Prostate gland (tissue), 2 donors: ENCODE data around the gene SCFD2. TPM values are rescaled to one million over a fixed set of nuclear protein-coding genes. Genes with fewer than 3 reads are reported as not detected.

ENCODE experiments used
- DNase-seq: peaks from one replicate; pipeline ENCODE4 v3.0.0-alpha.2; 2019; ENCODE audit warnings: low spot score
- H3K27ac ChIP-seq, 2 donors: fragments of 200-600 bp; sonication (generic); 2 replicates each; pipeline ENCODE4 v1.5.1; 2017 to 2019
- H3K27me3 ChIP-seq: fragments of 200-600 bp; sonication (generic); replicated peaks from 2 replicates; pipeline ENCODE4 v1.5.1; 2019; ENCODE audit not compliant: insufficient read depth
- H3K36me3 ChIP-seq, 2 donors: fragments of 200-600 bp; sonication (generic); 1 replicate in 1 of 2; 2 replicates in 1 of 2; pipeline versions ENCODE4 v1.5.1 to v1.8.1; 2017 to 2019
- H3K4me1 ChIP-seq: fragments of 200-600 bp; sonication (generic); replicated peaks from 2 replicates; pipeline ENCODE4 v1.5.1; 2019
- H3K4me3 ChIP-seq, 2 donors: fragments of 200-600 bp; sonication (generic); 2 replicates each; pipeline ENCODE4 v1.5.1; 2017 to 2019
- H3K9me3 ChIP-seq: fragments of 200-600 bp; sonication (generic); 2 replicates; pipeline ENCODE4 v1.5.1; 2017
- POLR2A ChIP-seq: fragments of 450-650 bp; IDR thresholded peaks from one replicate; pipeline ENCODE4 v1.6.1; 2016; ENCODE audit warnings: antibody characterized with exemption, mild to moderate bottlenecking
- POLR2AphosphoS5 ChIP-seq: sonication (generic); formaldehyde crosslinking; IDR thresholded peaks from one replicate; pipeline ENCODE4 v1.6.1; 2017; ENCODE audit warnings: antibody characterized with exemption
- WGBS: methylation state at CpG from one replicate; pipeline ENCODE4 v1.1.5; 2018; 5-methylcytosine and 5-hydroxymethylcytosine counted together
- intact Hi-C: fragments of 100-400 bp; cut with DNase I; formaldehyde crosslinking; loops from one replicate; pipeline ENCODE4 v1.14.2; 2022
- total RNA-seq, 2 donors: library from RNA; depleted of rRNA; stranded (reverse); fragments of >200 nt; gene quantifications; one replicate each; pipeline ENCODE4 v1.1.0, GENCODE V29; 2016
- TF ChIP-seq, protein P1 (sequence below), 4 experiments: fragments of 200-600 bp in 2 of 4; fragments of 450-650 bp in 2 of 4; sonication (generic) in 2 of 4; IDR thresholded peaks; 1 replicate in 3 of 4; 2 replicates in 1 of 4; pipeline ENCODE4 v1.5.1; 2016 to 2019; ENCODE audit warnings: antibody characterized with exemption in 4 of 4, mild to moderate bottlenecking in 2 of 4, moderate library complexity in 2 of 4

The SCFD2 gene
- total RNA-seq, 2 donors from 2014 or later: 10.7 to 21.1 TPM

DNA sequence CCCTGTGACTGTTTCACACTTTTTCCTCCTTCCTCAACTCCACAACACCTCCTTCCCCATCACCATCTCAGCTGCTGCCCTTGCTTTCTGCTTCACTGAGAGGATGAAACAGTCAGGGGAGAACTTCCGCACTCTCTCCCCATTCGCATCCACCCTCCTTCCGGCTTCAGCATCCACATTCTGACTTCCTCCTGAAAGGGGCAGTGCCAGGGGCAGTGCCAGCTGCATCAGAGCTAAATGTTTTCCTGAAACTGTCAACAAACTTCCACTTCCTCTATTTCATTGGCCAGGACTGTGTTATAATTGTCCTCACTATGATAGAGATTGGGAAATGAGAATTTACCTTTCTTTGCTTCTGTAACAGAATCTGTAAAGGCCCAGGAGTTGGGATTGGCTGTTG, 521.9 kb downstream of the SCFD2 start:
- Histone ChIP-seq H3K27ac (no peak overlapping the region), H3K36me3 (no peaks in the 10 kb centered on the region), H3K4me1 (no peaks in the 10 kb centered on the region), H3K27me3 (no peaks in the 10 kb centered on the region), H3K9me3 (no peaks in the 10 kb centered on the region), H3K4me3 (no peak overlapping the region)
- TF ChIP-seq POLR2A: no peak
- TF ChIP-seq POLR2AphosphoS5: no peak
- TF ChIP-seq, protein P1, sequence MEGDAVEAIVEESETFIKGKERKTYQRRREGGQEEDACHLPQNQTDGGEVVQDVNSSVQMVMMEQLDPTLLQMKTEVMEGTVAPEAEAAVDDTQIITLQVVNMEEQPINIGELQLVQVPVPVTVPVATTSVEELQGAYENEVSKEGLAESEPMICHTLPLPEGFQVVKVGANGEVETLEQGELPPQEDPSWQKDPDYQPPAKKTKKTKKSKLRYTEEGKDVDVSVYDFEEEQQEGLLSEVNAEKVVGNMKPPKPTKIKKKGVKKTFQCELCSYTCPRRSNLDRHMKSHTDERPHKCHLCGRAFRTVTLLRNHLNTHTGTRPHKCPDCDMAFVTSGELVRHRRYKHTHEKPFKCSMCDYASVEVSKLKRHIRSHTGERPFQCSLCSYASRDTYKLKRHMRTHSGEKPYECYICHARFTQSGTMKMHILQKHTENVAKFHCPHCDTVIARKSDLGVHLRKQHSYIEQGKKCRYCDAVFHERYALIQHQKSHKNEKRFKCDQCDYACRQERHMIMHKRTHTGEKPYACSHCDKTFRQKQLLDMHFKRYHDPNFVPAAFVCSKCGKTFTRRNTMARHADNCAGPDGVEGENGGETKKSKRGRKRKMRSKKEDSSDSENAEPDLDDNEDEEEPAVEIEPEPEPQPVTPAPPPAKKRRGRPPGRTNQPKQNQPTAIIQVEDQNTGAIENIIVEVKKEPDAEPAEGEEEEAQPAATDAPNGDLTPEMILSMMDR (IDR thresholded peaks at IDR 0.05): no peak
- no peak for DNase-seq
- intact Hi-C loops: no loop called here
- 87% methylated on average over 3 of the region's 3 CpGs for WGBS

DNA sequence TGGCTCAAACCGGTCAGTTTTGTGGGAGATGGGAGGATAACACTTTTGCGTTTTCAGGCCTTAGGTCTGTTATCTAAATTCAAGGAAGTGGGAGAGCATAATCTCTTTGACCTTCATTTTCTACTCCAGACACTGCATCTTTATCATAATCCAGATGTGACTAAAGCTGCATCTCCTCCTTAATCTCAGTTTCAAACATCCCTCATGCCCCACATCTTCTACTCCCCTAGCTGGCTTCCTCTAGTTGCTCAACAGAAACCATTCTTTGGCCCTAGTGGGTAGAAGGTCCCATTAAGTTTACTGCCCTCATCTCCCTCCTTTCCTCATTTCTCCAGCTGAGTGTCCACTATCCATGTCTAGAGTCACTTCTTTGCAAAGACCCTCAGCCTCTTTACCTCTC, 522.5 kb downstream of the SCFD2 start:
- H3K27ac ChIP-seq: no peak overlapping the region
- 91% methylated on average over 2 of the region's 2 CpGs for WGBS
- no peak for DNase-seq
- no peak for TF ChIP-seq POLR2A
- no peak for TF ChIP-seq POLR2AphosphoS5
- TF ChIP-seq, protein P1 (IDR thresholded peaks at IDR 0.05): no peak
- intact Hi-C loops: no loop called here
- no peak overlapping the region for H3K4me3 ChIP-seq
- H3K4me1 ChIP-seq: no peaks in the 10 kb centered on the region
- no peaks in the 10 kb centered on the region for H3K9me3 ChIP-seq
- H3K36me3 ChIP-seq: no peaks in the 10 kb centered on the region
- no peaks in the 10 kb centered on the region for H3K27me3 ChIP-seq

DNA sequence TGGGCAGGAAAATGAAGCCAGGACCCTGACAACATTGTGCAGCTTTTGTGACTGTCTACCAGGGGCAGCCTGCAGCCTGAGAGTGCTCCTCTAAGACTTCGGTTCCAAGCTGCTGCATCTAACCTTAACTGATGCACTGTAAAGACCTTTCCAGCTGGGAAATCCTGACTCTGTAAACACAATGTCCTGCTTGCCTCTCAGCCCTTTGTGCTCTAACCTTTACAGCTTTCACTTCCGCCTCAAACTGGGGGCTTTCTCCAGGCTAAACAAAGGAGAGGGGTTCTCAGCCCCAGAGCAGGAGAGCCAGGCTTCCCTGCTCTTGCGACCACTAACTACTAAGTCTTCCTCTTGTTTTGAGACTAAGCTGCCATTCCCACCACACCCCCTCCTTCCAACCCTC, 523.1 kb downstream of the SCFD2 start:
- no peak overlapping the region for H3K4me3 ChIP-seq
- H3K9me3 ChIP-seq: no peaks in the 10 kb centered on the region
- no peak for DNase-seq
- 86% methylated on average over 3 of the region's 3 CpGs for WGBS
- intact Hi-C loops: no loop called here
- H3K4me1 ChIP-seq: no peaks in the 10 kb centered on the region
- H3K27ac ChIP-seq: no peak overlapping the region
- no peaks in the 10 kb centered on the region for H3K36me3 ChIP-seq
- TF ChIP-seq, protein P1 (IDR thresholded peaks at IDR 0.05): no peak
- TF ChIP-seq POLR2AphosphoS5: no peak
- no peak for TF ChIP-seq POLR2A
- no peaks in the 10 kb centered on the region for H3K27me3 ChIP-seq

DNA sequence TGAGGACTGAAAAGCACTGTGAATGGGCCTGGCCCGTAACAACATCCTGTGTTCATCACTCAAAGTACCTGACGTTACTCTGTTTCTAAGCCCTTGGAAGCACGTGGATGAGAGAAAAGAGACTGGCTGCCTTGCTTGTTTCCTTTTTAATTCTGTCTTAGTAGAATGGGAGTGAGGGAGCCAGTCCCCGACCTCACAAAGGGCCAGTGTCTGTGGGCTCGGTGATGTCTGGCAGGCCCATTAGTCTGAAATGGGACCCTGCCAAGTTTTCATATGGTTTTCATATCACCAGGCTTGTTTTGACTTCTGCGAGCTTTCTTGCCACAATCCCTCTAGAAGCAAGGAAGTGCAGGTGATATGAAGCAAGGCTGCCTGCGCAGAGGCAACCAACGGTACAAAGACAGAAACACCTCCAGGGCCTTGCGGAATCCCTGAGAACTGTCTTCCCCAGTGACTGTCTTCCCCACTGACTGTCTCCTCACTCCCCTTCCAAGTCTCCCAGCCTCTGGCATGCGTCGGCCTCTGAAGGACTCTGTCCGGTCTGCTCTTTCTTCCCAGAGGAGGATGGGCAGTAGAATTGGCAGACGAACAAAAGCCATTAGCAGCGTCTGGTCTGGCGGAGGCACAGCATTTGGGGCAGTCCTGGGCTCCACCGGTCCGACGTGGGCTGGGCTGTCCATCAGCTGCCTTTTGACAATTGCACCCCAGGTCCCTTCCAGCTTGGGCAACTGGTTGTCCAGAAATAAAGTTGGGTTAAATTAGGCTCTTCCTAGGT, 524.0 kb downstream of the SCFD2 start:
- 46% methylated on average over 18 of the region's 18 CpGs for WGBS
- H3K4me1 ChIP-seq: no peaks in the 10 kb centered on the region
- DNase-seq: no peak
- TF ChIP-seq POLR2AphosphoS5 (no peak), POLR2A (no peak)
- TF ChIP-seq, protein P1 (IDR thresholded peaks at IDR 0.05): no peak
- intact Hi-C loops: no loop called here
- no peaks in the 10 kb centered on the region for H3K36me3 ChIP-seq
- H3K4me3 ChIP-seq: no peak overlapping the region
- H3K9me3 ChIP-seq: no peaks in the 10 kb centered on the region
- no peak overlapping the region for H3K27ac ChIP-seq
- H3K27me3 ChIP-seq: no peaks in the 10 kb centered on the region
